CD4-positive, alpha-beta T cell treated with Interferon alpha-2 for 1 hour (primary cell): ENCODE results near the gene HIRA.
A peak's percentile ranks its signal among the peaks of the same experiment; 100 is the strongest.
"Not testable (repeated sequence)": the region's sequence is repeated elsewhere in the genome, so short reads cannot be mapped to it uniquely, and the experiment has no call there.

Experiments
- DNase-seq, 2 donors: peaks; one replicate each; pipeline ENCODE4 v3.0.0-alpha.2; 2020 to 2022

The HIRA gene

GRCh38 chr22:19442166-19442565 is 10.6 kb upstream of the HIRA start:
- no peak for DNase-seq

- DNase-seq = no peak
Measured at GRCh38 chr22:19440411-19441195, 9.1 kb upstream of the HIRA start.

GRCh38 chr22:19438298-19438697 is 6.8 kb upstream of the HIRA start:
- no peak for DNase-seq

GRCh38 chr22:19436444-19437161 is 5.1 kb upstream of the HIRA start:
- DNase-seq = not testable (repeated sequence)

- no peak for DNase-seq
Measured at GRCh38 chr22:19434829-19435580, 3.5 kb upstream of the HIRA start.

GRCh38 chr22:19434401-19434800 is 2.9 kb upstream of the HIRA start:
- no peak for DNase-seq

GRCh38 chr22:19432133-19432851 is 759 bp upstream of the HIRA start, which contains the start of gene MRPL40:
Gene MRPL40 (plus strand): TSS chr22:19432545. CDS start chr22:19432555, 10 bp downstream.
- DNase-seq = peak; percentile 88 to 91

GRCh38 chr22:19430890-19431541 is 517 bp downstream of the HIRA start:
- DNase-seq = peak; percentile 6 to 17

- peak; percentile 29 to 57 for DNase-seq
Measured at GRCh38 chr22:19429950-19430889, 1.3 kb downstream of the HIRA start.

GRCh38 chr22:19424186-19424500 is 7.4 kb downstream of the HIRA start:
- no peak for DNase-seq

GRCh38 chr22:19422440-19423301 is 8.9 kb downstream of the HIRA start:
- DNase-seq = no peak

- DNase-seq = no peak
Measured at GRCh38 chr22:19420321-19420720, 11.2 kb downstream of the HIRA start.

- peak; percentile 34 to 73 for DNase-seq
Measured at GRCh38 chr22:19419464-19420178, 11.9 kb downstream of the HIRA start.

GRCh38 chr22:19419086-19419463 is 12.5 kb downstream of the HIRA start:
- peak in 1 of 2 donors; percentile 10 for DNase-seq

- DNase-seq = no peak
Measured at GRCh38 chr22:19412923-19413322, 18.6 kb downstream of the HIRA start.

- DNase-seq = no peak
Measured at GRCh38 chr22:19412478-19412877, 19.1 kb downstream of the HIRA start.

GRCh38 chr22:19411690-19412045 is 19.9 kb downstream of the HIRA start:
- DNase-seq = no peak

GRCh38 chr22:19410941-19411689 is 20.4 kb downstream of the HIRA start:
- DNase-seq = no peak
